NCI-H446 (cell line): ENCODE measurements around the gene ACVR1.
"Not testable (repeated sequence)": the region's sequence is repeated elsewhere in the genome, so short reads cannot be mapped to it uniquely, and the experiment has no call there.

Experiments
- DNase-seq, 2 experiments: peaks; one replicate each; lab custom pipeline; 2025; lab: John Stamatoyannopoulos, UW

The ACVR1 gene

DNA sequence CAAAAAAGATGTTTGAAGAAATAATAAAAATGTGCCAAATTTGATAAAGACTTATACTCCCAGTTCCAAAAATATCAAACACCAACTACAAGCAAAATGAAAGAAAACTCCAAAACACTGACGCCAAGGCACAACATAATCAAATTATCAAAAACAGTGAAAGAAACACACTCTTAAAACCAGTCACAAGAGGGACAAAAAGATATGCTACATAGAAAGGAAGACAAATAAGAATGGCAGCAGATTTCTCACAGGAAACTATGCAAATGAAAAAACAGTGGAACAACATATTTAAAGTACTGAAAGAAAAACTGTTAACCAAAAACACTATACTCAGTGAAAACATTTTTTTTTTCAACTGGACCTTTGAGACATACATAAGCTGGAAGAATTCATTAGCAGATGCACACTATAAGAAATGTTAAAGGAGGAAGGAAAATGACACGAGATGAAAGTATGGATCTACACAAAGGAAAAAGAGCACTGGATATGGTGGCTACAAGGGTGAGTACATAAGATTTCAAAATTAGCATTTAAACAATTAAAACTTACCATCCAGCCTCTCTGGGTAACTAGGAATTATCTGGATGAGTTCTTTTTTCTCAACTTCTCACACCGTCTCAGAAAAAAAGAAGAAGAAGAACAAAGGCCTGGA lies 153.4 kb downstream of the ACVR1 start:
- no peak for DNase-seq

DNA sequence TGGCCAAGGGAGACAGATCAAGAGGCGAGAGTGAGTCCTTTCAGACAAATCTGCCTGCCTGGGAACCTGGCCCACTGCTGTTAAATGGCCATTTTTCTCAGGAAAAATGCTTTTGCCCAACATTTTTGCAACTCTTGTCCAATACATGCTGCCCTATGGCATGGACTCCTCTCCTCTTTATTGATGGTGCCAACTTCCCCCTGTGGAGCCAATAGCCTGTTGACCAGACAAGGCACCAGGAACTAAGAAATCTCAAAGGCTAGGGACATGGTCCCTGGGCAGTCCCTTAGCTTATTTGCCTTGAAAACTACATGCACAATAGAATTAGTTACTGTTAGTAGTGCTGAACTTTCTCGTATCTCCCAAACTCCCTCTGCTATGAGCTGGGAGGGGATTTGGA lies 155.6 kb downstream of the ACVR1 start:
- no peak for DNase-seq

DNA sequence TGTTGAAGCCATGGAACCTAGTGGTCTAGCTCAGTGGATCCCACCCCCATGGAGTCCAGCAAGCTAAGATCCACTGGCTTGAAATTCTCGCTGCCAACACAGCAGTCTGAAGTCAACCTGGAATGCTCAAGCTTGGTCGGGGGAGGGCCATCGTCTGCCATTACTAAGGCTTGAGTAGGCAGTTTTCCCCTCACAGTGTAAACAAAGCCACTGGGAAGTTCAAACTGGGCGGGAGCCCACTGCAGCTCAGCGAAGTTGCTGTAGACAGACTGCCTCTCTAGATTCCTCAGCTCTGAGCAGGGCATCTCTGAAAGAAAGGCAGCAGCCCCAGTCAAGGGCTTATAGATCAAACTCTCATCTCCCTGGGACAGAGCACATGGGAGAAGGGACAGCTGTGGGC lies 171.5 kb downstream of the ACVR1 start:
- not testable (repeated sequence) for DNase-seq

DNA sequence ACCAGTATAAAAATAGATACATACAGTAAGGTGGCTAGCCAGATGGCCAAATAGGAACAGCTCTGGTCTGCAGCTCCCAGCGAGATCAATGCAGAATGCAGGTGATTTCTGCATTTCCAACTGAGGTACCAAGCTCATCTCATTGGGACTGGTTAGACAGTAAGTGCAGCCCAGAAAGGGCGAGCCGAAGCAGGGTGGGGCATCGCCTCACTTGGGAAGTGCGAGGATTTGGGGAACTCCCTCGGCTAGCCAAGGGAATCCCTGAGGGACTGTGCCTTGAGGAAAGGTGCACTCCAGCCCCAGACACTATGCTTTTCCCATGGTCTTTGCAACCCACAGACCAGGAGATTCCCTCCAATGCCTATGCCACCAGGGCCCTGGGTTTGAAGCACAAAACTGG lies 172.0 kb downstream of the ACVR1 start:
- DNase-seq: not testable (repeated sequence)

DNA sequence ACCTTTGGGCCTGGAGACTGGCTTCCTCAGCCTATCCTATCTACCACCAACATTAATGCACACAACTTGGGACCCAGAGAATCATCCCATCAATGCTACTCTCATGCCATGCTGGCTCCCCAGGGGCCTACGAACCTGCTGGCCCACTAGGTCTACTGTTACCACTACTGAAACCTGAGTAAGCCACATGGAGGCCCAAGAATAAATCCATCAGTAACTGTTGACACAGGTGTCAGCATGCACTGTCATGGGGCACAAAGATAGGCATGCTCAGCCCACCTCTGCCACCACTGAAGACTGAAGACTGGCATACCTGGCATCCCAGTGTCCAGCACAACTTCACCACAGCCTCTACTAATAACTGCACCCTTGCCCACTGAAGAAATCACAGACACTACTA lies 176.3 kb downstream of the ACVR1 start:
- DNase-seq: no peak

DNA sequence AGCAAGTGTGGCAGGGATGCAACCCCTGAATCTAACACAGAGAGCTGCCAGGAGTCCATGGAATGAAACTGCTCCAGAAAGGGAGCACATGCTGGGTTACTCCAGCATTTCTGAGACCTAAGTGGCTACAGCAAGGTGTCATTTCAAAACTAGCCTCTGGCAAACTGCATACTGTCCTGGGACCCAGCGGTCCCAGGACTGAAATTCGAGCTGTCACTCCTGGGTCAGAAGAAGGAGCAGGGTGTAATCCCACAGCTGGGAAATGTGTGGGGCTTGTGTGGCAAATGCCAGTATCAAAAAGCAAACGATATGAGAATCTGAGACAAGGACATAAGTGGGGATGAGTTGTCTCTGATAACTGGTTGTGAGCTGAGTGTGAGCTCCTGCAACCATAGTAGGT lies 177.1 kb downstream of the ACVR1 start:
- DNase-seq: no peak

DNA sequence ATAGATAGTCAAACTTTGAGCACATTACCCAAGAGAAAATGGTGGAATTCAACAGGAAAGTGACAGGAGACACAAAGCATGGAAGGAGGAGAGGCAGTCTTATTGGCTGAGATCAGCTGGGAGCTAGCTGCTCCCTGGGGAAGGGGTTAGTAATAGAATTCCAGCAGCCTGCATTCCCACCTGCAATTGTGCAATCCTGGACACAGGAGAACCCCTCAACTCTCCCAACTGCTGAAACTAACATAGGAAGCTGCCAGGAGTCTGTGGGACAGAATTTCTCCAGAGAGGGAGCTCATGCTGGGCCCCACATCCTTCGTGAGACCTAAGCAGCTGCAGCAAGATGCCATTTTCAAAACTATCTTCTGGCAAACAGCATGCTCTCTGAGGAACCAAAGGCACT lies 177.7 kb downstream of the ACVR1 start:
- DNase-seq: no peak

DNA sequence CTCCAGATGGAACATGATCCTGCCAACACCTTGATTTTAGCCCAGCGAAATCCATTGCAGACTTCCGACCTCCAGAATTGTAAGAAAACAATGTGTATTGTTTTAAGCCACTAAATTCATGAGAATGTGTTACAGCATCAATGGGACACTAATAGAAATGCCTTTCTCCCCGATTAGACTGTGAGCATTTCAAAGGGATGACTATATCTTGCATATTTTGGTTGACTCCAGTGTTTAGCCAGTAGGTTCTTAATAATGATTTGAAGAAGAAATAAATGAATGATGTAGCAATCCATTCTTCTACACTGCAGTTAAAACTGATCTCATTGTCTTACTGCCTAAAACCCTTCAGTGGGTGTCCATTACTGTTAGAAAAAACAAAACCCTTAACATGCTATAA lies 180.1 kb downstream of the ACVR1 start:
- DNase-seq: no peak

DNA sequence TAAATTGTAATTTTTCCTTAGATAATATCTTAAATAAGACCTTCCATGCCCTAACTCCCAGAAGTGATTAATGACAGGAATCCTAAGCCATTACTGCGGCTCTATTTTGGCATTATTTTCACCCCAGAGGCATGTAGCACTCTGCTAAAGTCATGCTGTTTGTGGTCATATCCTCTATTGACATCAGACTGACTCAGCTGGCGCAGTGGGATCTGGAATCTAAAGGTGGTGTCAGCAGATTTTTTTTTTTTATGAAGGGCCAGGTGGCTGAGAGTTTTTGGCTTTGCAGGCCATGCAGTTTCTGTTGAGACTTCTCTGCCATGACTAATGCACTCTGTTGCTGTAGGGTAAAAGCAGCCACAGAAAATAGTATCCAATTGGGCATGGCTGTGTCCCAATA lies 183.4 kb downstream of the ACVR1 start:
- no peak for DNase-seq

DNA sequence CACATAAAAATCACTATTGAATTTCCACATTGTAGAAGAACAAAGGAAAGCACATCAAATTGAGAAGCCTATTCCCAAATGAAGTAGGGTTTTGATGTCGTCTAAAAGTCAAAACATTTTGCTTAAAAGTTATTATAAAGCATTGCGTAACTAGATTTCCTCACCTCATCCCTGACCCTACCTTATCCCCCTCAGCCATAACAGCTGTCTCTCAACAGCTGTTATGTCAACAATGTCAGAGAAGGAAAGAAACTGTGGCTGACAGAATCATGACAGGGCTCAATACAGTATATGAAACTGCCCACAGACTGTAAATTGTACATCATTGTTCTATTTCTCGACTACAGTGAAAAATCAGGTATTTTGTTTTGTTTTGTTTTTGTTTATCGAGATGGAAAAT lies 184.4 kb downstream of the ACVR1 start:
- DNase-seq: no peak

DNA sequence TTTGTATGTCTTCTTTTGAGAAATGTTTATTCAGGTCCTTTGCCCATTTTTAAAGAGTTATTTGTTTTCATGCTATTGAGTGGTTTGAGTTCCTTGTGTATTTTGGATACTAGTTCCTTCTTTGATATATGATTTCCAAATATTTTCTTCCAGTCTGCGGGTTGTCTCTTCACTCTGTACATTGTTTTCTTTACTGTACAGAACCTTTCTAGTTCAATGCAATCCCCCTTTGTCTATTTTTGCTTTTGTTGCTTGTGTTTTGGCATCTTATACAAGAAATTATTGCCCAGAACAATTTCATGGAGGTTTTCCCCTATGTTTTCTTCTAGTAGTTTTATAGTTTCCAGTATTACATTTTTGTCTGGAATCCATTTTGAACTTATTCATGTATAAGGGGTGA lies 185.0 kb downstream of the ACVR1 start:
- no peak for DNase-seq
